Mammary epithelial cell (primary cell): Measurements from ENCODE around the gene ABCB11.

Source experiments
- EZH2 ChIP-seq: IDR thresholded peaks from 2 replicates; pipeline ENCODE4 v1.6.1; 2012; ENCODE audit warnings: low read length, inconsistent platforms, borderline replicate concordance
- TF ChIP-seq, protein P1 (sequence below), 2 donors: IDR thresholded peaks in 1 of 2; conservative IDR thresholded peaks in 1 of 2; 2 replicates each; pipeline ENCODE4 v1.5.1; 2011 to 2012; ENCODE audit warnings: inconsistent platforms in 2 of 2, low read length in 2 of 2, mild to moderate bottlenecking in 2 of 2, control low read depth in 1 of 2, low read depth in 1 of 2; ENCODE audit not compliant: insufficient read depth in 1 of 2; ENCODE audit errors: extremely low read depth in 1 of 2

DNA sequence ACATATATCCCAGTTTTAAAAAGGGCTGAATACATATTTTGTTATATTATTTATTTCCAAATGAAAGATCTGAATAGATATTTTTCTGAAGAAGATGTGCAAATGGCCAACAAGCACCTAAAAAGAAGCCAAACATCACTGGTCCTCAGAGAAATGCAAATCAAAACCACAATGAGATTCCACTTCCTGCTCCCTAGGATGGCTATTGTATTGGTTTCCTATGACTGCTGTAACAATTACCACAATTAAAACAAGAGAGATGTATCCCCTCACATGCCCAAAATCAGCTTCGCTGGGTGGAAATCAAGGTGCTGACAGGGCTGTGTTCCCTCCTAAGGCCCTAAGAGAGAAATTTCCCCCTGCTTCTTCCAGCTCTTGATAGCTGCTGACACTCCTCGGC, 23.2 kb downstream of the ABCB11 start:
- no peak for TF ChIP-seq EZH2
- TF ChIP-seq, protein P1, sequence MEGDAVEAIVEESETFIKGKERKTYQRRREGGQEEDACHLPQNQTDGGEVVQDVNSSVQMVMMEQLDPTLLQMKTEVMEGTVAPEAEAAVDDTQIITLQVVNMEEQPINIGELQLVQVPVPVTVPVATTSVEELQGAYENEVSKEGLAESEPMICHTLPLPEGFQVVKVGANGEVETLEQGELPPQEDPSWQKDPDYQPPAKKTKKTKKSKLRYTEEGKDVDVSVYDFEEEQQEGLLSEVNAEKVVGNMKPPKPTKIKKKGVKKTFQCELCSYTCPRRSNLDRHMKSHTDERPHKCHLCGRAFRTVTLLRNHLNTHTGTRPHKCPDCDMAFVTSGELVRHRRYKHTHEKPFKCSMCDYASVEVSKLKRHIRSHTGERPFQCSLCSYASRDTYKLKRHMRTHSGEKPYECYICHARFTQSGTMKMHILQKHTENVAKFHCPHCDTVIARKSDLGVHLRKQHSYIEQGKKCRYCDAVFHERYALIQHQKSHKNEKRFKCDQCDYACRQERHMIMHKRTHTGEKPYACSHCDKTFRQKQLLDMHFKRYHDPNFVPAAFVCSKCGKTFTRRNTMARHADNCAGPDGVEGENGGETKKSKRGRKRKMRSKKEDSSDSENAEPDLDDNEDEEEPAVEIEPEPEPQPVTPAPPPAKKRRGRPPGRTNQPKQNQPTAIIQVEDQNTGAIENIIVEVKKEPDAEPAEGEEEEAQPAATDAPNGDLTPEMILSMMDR (conservative IDR thresholded peaks at IDR 0.05 in 1 of 2, IDR thresholded peaks at IDR 0.05 in 1 of 2; ENCODE audit: extremely low read depth in 1 of 2, insufficient read depth in 1 of 2, low read depth in 1 of 2, low read length in 2 of 2) = no peak
